Endothelial cell (in vitro differentiated cells): Measurements from ENCODE around the gene DLEC1. TPM values are rescaled to one million over a fixed set of nuclear protein-coding genes. Genes with fewer than 3 reads are reported as not detected.

ENCODE experiments used
- DNase-seq: peaks from one replicate; pipeline ENCODE4 v3.0.0; 2021; ENCODE audit warnings: low spot score
- H3K27ac Mint-ChIP-seq: one replicate; pipeline ENCODE4 v1.8.0; 2021; ENCODE audit warnings: mixed read lengths, inconsistent platforms; ENCODE audit not compliant: unreplicated experiment
- H3K27me3 Mint-ChIP-seq: one replicate; pipeline ENCODE4 v1.8.0; 2021; ENCODE audit warnings: mild to moderate bottlenecking, moderate library complexity, mixed read lengths, inconsistent platforms; ENCODE audit not compliant: unreplicated experiment
- H3K36me3 Mint-ChIP-seq: one replicate; pipeline ENCODE4 v1.8.0; 2021; ENCODE audit warnings: mild to moderate bottlenecking, low read depth, mixed read lengths, inconsistent platforms; ENCODE audit not compliant: unreplicated experiment
- H3K4me1 Mint-ChIP-seq: one replicate; pipeline ENCODE4 v1.8.0; 2021; ENCODE audit warnings: mild to moderate bottlenecking, mixed read lengths, inconsistent platforms; ENCODE audit not compliant: unreplicated experiment
- H3K4me3 Mint-ChIP-seq: one replicate; pipeline ENCODE4 v1.8.0; 2021; ENCODE audit warnings: mild to moderate bottlenecking, mixed read lengths, inconsistent platforms; ENCODE audit not compliant: unreplicated experiment
- H3K9me3 Mint-ChIP-seq: one replicate; pipeline ENCODE4 v1.8.0; 2021; ENCODE audit warnings: mixed read lengths, inconsistent platforms; ENCODE audit not compliant: unreplicated experiment
- total RNA-seq: library from RNA; stranded (reverse); fragmentation: NEBNext Ultra II Directional; extraction: Animal tissue kit (Norgen Biotek cat#: 25700); gene quantifications from one replicate; pipeline ENCODE4 v1.2.1, GENCODE V29; 2021; ENCODE audit not compliant: unreplicated experiment
- TF ChIP-seq, protein P1 (sequence below): fragments of 200-600 bp; sonication (generic); IDR thresholded peaks from one replicate; pipeline ENCODE4 v1.5.0; 2021; ENCODE audit warnings: antibody characterized with exemption; ENCODE audit not compliant: unreplicated experiment

DLEC1 gene
- total RNA-seq, 1 donor from 2014 or later: 0.62 TPM

DNA sequence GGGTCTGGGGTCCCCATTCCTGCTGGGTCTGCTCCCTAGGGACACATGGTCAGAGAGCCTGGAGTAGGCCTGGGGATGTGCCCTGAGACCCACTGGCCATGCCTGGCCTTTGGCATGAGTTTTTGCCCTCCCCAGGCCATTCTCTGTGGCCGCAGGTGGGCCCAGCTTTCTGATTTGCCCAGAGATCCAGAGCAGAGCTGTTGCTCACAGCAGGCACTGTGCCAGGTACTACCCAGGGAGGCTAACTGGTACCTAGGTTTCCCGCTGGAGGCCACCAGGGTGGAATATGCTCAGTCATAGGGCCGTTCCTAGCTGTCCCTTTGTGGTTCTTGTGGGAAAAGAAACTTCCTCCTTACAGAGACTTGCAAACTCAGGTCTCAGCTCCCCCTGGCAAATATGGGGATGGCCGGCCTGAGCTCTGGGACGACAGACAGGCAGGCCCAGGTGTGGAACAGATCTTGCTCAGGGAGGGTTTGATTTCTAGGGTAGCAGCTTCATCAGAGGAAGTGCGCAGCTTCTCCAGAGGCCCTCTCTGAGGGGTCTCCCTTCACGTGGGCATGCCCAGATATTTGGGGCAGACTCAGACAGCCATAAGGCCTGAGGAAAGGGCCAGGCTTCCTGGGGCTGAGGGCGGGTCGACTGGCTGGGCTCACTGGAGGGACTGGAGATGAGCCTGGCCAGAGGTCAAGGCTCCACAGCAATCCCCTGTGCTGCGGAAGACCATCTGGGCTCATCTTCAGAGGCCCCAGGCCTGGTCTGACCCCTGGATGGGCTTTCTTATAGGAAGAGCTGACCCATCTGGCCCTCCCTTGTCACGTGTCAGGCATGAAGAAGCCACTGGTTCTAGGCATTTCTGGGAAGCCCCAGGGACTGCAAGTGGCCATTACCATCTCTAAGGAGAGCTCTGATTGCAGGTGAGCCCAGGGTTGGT lies 69.9 kb downstream of the DLEC1 start:
- DNase-seq: no peak
- TF ChIP-seq, protein P1, sequence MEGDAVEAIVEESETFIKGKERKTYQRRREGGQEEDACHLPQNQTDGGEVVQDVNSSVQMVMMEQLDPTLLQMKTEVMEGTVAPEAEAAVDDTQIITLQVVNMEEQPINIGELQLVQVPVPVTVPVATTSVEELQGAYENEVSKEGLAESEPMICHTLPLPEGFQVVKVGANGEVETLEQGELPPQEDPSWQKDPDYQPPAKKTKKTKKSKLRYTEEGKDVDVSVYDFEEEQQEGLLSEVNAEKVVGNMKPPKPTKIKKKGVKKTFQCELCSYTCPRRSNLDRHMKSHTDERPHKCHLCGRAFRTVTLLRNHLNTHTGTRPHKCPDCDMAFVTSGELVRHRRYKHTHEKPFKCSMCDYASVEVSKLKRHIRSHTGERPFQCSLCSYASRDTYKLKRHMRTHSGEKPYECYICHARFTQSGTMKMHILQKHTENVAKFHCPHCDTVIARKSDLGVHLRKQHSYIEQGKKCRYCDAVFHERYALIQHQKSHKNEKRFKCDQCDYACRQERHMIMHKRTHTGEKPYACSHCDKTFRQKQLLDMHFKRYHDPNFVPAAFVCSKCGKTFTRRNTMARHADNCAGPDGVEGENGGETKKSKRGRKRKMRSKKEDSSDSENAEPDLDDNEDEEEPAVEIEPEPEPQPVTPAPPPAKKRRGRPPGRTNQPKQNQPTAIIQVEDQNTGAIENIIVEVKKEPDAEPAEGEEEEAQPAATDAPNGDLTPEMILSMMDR: no peak
- Mint-ChIP-seq H3K9me3 (peaks cover 6% of the 10 kb centered on the region), H3K27ac (no peak overlapping the region), H3K36me3 (no peaks in the 10 kb centered on the region), H3K27me3 (peaks cover 2% of the 10 kb centered on the region), H3K4me3 (no peak overlapping the region), H3K4me1 (no peaks in the 10 kb centered on the region)

DNA sequence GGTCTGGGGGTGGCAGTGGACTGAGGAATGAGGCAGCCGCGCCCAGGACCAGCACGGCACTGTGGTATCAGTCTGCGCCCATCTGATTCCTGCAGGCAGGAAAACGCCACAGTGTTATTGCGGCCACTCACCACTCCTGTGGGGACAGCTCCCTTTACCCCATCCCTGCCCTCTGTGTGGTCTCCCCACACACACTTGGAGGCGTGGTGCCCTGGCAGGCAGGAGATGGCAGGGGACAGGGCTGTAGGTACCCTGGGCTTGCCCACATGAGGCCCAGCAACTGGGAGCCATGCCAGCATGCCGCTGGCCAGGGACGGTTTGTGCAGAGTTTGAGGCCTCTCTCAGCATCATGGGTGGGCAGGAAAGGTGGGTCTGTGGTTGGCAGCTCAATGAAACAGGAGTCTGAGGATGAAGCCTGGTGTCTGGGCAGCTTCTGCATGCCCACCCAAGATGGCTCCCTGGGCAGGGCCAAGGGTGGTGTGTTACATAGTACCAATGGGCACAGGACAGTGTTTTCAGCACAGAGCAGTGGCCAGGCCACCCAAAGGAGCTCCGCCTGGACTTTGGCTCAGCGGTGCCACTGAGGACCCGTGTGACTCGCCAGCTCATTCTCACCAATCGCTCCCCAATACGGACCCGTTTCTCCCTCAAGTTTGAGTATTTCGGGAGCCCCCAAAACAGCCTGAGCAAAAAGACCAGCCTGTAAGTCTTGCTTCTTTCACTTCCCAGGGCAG lies 70.7 kb downstream of the DLEC1 start:
- no peaks in the 10 kb centered on the region for H3K4me1 Mint-ChIP-seq
- no peak overlapping the region for H3K27ac Mint-ChIP-seq
- peaks cover 6% of the 10 kb centered on the region for H3K9me3 Mint-ChIP-seq
- DNase-seq: no peak
- peaks cover 2% of the 10 kb centered on the region for H3K27me3 Mint-ChIP-seq
- no peak overlapping the region for H3K4me3 Mint-ChIP-seq
- TF ChIP-seq, protein P1: no peak
- H3K36me3 Mint-ChIP-seq: no peaks in the 10 kb centered on the region

DNA sequence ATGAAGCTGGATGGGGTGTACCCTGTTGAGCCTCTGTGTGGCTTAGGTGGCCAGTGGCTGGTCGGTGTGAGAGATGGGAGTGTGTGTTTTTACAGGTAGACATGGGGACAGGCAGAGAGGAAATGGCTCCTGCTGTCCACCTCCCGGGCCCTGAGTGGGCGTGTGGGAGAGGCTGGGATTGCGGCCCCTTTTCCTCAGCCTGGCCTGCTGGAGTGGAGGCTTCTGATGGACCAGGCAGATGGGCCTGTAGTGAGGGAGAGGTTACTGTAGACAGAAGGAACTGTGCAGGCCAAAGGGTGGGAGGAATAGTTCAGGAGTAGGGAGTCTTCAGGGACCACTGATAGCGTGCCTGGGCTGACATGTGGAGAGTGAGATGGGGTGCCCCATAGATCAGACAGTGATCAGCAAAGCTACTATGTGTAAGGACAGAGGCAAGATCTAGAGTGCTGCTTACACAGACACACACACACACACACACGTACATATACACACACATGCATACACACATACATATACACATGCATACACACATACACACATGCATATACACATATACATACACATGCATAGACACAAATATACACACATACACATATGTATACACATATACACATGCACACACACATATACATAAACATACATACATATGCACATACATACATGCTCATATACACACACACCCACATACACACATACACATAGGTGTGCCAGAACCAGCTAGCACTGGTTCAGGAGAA lies 71.5 kb downstream of the DLEC1 start:
- no peaks in the 10 kb centered on the region for H3K36me3 Mint-ChIP-seq
- H3K27ac Mint-ChIP-seq: no peak overlapping the region
- H3K9me3 Mint-ChIP-seq: peaks cover 4% of the 10 kb centered on the region
- H3K4me3 Mint-ChIP-seq: no peak overlapping the region
- DNase-seq: no peak
- H3K4me1 Mint-ChIP-seq: no peaks in the 10 kb centered on the region
- H3K27me3 Mint-ChIP-seq: peaks cover 4% of the 10 kb centered on the region
- TF ChIP-seq, protein P1: no peak

DNA sequence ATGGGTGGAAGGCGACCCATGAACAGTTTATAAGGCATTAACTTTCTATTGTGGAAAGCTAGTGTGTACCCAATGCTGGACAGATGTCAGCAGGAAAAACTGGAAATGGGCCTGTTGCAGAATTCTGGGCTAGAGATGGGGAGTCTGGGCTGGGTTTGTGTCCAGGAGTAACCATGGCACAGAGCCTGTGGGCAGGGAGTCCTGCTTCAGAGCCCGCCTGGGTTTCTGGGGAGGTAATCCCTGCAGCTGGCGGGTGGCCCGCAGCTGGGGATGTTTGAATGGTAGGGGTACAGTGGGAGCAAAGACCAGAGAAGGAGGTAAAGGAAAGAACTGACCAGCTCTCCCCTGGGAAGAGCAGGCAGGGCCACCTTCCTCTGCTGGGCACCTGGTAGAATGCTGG lies 72.2 kb downstream of the DLEC1 start:
- Mint-ChIP-seq H3K27ac (no peak overlapping the region), H3K27me3 (peaks cover 7% of the 10 kb centered on the region), H3K9me3 (no peaks in the 10 kb centered on the region), H3K36me3 (no peaks in the 10 kb centered on the region), H3K4me1 (no peaks in the 10 kb centered on the region), H3K4me3 (no peak overlapping the region)
- DNase-seq: no peak
- TF ChIP-seq, protein P1: no peak
